Measurements from ENCODE around the gene BRINP3.

Gene BRINP3

DNA sequence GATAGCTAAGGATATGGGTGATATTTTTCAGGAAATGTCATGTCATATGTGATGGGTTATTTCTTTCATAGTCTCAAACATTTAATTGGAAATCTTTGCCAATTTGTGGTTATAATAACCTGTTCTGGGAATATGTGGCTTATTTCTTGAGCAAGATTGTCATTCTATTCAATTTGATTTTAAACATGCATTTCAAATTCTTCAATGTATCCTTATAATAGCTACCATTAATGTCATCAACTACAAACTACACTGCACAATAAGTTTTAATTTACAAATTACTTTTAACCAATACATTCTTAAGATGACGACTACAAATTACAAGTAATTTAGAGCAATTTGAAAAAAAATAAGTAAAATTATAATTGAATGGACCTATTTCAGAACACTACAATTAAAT lies 164.9 kb downstream of the BRINP3 start:
- DNase-seq: no peak

GRCh38 chr1:190303501-190303900 lies 174.2 kb downstream of the BRINP3 start:
- DNase-seq: no peak

- no peak for DNase-seq
Observed at GRCh38 chr1:190296453-190296852, 181.2 kb downstream of the BRINP3 start.

DNA sequence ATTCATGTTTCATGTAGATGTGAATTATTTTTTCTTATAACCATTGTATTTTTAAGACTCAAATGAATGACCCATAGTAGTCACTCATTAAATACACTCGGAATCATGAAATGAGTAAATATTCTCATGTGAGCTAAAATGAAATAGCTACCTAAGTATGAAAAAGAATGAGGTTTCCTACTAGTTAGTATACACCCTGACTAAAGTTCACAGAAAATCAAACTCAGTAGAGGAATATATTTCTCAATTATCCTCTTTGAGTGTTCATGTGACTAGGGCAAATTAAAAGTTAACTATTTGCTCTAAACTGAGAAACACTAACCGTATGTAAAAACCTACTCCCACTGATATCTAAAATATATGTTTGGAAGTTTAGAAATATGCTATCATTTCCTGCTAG lies 187.8 kb downstream of the BRINP3 start:
- DNase-seq: no peak

- DNase-seq: no peak
Observed at GRCh38 chr1:190286111-190286510, 191.6 kb downstream of the BRINP3 start.

- DNase-seq: no peak
Observed at GRCh38 chr1:190277107-190277506, 200.6 kb downstream of the BRINP3 start.

GRCh38 chr1:190274721-190275120 lies 202.9 kb downstream of the BRINP3 start:
- DNase-seq: no peak

GRCh38 chr1:190273161-190273560 lies 204.5 kb downstream of the BRINP3 start:
- DNase-seq: no peak

GRCh38 chr1:190262538-190262937 lies 215.1 kb downstream of the BRINP3 start:
- no peak for DNase-seq

DNA sequence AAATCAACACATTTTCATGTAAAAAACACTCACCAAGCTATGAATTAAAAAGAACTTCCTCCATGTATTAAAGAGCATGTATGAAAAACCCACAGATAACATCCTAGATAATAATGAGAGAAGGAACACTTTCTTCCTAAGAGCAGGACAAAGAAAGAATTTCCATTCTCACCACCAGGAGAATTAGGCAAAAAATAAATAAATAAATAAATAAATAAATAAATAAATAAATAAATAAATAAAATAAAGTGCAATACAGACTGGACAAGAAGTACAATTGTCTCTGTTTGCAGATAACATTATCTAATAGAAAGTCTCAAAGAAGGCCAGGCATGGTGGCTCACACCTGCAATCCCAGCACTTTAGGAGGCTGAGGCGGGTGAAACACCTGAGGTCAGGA lies 218.2 kb downstream of the BRINP3 start:
- no peak for DNase-seq

DNA sequence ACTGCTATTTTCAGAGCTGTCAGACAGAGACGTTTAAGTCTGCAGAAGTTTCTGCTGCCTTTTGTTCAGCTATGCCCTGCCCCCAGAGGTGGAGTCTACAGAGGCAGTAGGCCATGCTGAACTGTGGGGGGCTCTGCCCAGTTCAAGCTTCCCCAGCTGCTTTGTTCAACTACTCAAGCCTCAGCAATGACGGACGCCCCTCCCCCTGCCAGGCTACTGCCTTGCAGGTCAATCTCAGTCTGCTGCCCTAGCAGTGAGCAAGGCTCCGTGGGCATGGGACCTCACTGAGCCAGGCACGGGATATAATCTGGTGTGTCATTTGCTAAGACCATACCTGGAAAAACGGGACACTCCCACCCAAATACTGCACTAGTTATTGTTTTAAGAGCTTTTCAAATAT lies 219.7 kb downstream of the BRINP3 start:
- no peak for DNase-seq

DNA sequence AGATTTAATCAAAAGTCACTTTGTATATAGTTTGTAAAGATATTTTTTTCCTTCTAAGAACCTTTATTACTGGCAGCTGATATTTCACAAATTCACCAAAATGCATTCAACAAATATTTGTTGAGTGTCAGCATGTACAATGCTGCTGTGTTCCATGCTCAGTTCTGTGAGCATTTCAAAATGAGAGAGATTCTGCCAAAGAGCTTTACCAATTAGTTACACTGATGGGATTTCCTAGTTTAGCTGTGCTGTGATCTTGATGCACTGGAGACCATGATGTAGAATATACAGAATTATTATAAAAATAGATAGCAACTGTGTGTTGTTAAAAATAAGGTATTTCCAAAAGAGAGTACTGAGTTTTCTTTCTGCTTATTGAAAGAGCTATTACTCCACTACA lies 225.6 kb downstream of the BRINP3 start:
- no peak for DNase-seq

GRCh38 chr1:190250368-190250767 lies 227.3 kb downstream of the BRINP3 start:
- DNase-seq: no peak

- no peak for DNase-seq
Observed at GRCh38 chr1:190244406-190244805, 233.3 kb downstream of the BRINP3 start.

DNA sequence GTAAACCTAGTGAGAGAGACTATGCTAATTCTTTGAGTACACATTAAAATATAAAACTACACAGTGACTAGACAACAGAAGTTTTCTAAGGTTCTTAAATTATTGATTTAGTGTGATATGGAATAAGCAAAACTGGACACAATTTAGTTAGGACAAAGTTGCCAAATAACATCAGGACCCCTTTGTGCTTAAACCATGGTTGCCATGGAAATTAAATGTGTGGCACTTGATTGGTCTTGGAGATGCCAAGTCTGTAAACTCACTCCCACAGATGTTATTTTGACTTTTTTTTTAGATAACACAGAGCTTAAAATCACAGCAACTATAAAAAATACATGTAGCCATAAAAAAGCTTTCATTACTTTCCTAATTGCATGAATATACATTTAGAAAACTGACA lies 234.6 kb downstream of the BRINP3 start:
- no peak for DNase-seq

DNA sequence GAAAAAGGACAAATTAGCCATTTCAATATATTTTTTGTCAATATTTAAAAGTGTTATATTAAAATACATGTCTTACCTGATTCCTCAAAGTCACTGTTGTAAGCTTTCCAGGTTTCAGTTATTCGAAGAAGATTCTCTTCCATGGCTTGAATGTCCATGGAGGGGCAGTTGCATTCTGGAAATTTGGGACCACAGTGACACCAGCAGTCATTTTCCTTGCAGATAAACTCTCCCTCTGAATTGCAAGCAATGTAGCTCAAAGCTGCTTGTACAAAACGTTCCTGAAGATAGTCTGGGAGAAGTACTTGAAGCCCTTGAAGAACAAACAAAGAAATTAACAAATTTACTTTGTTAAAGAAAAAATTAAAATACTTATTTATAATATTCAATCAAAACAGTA lies 251.7 kb downstream of the BRINP3 start:
- no peak for DNase-seq

- DNase-seq: no peak
Observed at GRCh38 chr1:190212450-190212849, 265.2 kb downstream of the BRINP3 start.

DNA sequence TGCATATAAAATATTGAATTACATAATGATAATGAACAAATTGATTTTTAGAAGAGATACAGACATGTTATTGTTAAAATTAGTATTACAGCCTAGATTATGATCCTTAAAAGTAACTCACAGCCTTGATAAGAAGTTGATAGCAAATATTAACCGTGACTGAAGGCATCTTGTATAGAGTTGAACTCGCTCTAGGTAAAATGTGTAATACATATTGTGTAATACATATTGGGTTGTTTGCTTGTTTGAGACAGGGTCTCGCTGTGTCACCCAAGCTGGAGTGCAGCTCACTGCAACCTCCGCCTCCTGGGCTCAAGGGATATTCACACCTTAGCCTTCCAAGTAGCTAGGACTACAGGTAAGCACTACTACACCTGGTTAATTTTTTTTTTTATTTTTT lies 269.9 kb downstream of the BRINP3 start:
- no peak for DNase-seq

GRCh38 chr1:190205713-190206112 lies 272.0 kb downstream of the BRINP3 start:
- peak; percentile 6 for DNase-seq

- no peak for DNase-seq
Observed at GRCh38 chr1:190196020-190196419, 281.6 kb downstream of the BRINP3 start.

DNA sequence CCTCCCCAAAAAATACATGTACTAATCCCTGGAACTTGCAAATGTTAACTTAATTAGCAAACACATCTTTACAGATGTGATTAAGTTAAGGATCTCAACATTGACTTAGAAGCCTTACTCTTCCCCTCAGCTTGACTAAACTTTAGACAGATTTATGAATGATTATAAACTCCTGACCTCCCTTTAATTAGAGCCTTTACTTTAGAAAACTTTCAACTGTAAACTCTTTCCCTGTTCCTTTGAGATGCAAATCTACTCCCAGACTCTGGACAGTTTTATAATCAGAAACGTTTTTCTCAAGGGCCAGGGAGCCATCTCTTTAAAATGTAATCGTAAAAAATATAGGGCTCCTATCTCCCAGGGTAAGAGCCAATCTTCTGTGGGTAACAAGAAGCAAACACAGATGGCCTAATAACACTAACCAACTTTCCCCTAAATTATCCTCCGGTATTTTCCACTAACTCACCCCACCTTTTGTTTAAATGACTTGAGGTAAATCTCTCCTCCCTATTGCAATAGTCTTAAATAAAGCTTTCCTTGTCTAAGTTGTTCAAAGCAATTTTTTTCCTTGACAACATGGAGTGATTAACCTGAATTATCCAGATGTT lies 284.1 kb downstream of the BRINP3 start:
- no peak for DNase-seq

DNA sequence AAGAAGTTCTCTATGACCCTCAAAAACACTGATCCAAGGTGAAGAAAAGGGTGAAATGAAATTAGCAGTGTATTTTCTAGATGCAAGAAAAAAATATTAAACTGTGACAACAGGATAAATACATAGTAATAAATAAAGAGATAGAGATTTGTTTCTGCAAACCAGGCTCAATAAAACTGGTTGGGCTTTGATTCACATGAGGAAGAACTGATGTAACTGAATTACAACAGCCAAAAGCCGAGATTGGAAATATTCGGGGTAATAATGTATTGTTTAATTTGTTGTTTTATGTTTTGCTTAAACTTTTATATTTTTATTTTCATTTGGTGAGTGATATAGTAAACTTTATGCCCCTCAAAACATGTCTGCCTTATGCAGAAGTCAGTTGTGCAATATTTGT lies 285.0 kb downstream of the BRINP3 start:
- DNase-seq: no peak

DNA sequence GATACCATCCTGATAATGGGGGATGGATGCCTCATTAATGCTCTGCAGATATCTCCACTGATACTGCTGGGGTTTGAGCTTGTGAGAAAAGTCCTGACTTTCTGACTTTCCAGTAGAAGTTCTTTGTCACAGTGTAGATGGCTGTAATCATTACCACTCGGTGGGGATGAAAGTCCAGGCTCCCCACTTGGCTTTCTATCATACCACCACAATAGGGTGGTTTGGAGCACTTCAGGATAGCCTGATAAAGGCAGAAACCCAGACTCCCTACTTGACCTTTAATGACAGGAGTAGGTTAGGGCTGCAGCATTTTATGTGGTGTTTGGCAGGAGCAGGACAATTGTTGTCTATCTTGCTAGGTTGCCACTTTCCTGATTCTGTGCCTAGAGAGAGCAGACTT lies 294.1 kb downstream of the BRINP3 start:
- DNase-seq: no peak

DNA sequence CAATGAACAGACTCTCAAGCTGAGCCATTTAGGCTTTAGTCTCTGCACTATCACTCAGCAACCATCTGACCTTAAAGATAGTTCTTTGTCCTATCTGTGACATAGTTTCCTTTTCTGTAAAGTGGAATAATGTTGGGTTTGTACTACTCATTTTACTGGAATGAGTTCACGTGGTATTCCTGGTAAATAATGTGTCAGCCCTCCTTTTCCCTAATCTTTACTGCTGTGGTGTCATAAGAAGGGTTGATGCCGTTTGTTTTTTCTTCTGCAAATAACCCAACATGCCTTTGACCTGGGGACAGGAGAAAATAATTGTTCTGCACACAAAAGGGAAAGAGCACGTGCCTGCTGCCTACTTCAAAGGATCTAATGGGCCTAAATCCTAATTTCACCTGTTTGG lies 297.8 kb downstream of the BRINP3 start:
- DNase-seq: peak; percentile 2

DNA sequence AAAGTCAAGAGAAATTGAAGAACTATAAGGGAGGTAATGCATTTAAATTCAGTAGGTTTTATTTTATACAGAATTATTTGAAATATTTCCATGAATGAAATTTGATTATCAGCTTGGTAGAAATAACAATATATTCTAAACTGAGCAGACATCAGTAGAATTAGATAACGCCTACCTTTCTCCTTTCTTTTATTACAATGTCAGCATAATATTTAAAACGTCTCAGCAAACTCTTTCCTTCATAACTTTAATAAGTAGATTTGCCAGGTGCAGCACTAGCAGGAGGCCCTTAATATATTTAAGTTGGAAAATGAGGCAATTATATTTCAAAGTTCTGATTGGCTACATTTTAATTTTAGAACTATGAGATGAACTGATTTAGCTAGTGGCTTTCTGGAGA lies 298.8 kb downstream of the BRINP3 start:
- no peak for DNase-seq

DNA sequence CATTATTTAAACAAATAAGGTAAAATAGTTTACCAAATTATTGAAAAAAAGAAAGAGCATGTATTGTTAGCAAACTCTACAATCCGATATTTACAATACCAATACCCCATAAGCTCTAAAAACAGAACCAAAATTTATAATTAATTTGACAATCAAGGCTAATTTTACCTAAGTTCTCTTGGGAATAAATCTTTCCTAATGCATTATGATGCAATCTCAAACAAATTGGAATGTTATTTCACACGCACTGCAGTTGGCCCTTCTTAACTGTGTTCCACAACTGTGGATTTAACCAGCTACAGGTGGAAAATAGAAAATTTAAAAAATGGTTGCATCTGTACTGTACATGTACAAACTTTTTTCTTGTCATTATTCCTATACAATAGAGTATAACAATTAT lies 300.1 kb downstream of the BRINP3 start:
- DNase-seq: no peak

Measured in EL (cell line).